NCI-H187 (cell line): ENCODE data around the gene MMP14.
"Not testable (repeated sequence)": the region's sequence is repeated elsewhere in the genome, so short reads cannot be mapped to it uniquely, and the experiment has no call there.

Experiments
- DNase-seq, 2 experiments: peaks; one replicate each; lab custom pipeline; 2025; lab: John Stamatoyannopoulos, UW

Gene MMP14

GRCh38 chr14:22814373-22814772 is 22.0 kb upstream of the MMP14 start:
- no peak for DNase-seq

DNA sequence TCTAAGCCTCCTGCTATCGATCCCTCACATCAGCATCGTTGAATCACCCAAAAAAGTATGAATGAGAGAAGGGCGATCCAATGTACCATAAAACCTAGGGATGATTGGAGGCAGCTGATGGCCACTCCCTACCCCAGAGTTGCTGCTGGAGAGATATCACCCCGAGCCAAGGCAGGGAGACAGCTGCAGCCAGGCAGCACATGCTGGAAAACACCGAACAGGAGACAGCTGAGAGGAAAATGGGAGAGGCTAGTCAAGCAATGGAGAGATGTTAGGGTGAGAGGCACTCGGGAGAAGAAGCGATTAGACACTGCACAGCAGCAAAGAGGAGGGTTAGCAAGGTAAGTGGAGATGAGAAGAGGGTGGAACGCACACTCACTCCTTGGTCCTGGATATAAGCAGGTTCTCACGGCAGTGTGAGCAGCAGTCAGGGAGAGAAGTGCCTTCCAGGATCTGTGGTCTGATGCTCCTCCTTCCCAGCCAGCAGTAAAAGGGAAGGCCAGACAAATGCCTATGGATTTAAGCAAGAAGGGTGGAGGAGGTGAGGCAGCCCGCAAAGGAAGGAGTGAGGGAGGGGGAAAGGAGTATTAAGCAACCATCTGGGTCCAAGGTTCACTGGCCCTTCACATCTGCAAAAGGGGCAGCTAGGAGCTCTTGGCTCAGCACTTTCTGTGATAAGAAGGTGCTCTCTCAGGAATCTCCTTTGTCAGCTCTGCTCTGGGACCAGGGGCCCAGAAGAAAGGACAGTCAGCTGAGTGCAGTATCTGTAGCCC is 21.3 kb upstream of the MMP14 start, which contains the start of gene SLC7A7:
SLC7A7 (minus strand) TSS at position 495 of the 773 bp plus-strand sequence. CDS start 2,037 bp downstream, outside the sequence.
- no peak for DNase-seq

GRCh38 chr14:22819151-22819988 is 17.0 kb upstream of the MMP14 start:
- DNase-seq: no peak

GRCh38 chr14:22820731-22821130 is 15.7 kb upstream of the MMP14 start:
- no peak for DNase-seq

- no peak for DNase-seq
Observed at GRCh38 chr14:22821193-22822015, 15.0 kb upstream of the MMP14 start.

- DNase-seq: no peak
Observed at GRCh38 chr14:22822016-22822570, 14.3 kb upstream of the MMP14 start.

DNA sequence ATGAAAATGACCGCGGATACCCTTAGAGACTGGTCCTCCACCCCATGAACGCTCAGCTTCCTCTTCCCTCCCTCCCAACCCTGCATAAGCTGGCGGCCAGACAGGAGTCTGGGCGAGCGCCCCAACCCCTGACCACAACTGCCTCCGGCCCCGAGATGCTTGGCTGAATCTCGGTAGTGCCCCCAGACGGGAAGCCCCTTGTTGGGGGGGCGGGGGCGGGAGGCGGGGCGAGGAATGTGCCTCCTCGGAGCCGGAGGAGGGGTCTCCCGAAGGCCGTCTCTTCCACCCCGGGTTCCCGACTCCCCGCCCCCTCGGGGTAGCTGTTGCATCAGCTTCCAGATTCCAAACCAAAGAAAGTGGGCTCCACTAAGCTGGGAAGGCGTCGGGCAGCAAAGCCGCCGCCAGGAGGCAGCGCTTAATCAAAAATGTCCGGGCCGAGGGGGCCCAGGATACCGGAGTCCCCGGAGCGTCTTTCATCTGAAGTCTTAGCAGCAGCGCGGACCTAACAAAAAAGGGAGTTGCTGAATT is 13.8 kb upstream of the MMP14 start:
- DNase-seq: no peak

DNA sequence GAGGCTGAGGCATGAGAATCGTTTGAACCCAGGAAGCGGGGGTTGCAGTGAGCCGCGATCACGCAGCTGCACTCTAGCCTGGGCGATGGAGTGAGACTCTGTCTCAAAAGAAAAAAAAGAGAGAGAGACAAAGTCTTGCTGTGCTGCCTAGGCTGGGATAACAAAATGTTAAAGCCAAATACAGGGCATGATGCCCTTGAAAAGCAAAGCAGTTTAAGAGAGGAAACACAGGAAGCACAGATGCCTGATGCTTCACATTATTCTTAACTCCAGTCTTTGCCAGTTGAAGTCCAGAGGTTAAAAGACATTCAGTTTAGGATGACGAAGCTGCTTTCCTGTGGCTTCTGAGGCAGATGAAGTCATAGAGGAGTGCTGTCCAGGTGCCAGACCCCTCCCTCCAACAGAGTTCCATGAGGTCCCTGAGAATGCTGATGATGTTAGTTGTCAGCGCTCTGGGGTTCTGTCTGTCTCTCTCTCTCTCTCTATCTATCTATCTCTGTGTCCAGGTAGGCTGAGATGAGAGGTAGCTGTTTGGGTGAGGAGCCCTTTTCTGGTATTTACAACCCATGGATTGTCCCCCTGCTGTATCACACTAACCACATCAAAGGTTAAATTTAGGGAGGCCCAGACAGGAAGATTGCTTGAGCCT is 11.6 kb upstream of the MMP14 start:
- no peak for DNase-seq

GRCh38 chr14:22829076-22829660 is 7.2 kb upstream of the MMP14 start:
- DNase-seq: not testable (repeated sequence)

DNA sequence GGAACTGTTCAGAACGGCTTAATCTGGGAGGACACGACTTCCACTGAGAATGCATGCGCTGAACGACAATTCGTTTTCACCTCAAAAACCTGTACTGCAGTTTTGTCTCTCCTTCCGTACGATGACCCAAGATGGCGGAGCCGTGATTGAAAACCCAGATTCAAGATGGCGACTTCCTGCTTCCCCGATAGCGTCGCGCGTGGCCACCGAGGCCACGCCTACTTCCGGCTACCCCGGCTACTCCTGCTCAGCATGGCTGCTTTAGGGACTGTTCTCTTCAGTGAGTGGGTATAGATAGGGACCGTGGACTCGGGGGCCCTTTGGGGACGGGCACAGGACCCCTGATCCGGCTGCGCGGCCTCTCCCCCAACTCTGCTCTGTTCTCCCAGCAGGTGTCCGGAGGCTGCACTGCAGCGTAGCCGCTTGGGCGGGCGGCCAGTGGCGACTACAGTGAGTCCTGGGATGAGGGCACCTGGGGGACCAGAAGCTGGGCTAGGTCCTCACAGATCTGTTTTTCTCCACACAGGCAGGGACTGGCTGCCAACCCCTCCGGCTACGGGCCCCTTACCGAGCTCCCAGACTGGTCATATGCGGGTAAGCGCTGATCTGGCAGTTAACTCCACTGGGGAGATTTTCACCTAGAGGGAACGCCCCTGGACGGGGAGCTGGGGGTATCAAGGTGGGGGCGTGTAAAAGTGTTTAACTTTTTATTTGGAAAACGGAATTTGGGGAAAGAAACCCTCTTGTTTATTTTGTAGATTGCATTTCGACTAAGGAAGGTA is 6.5 kb upstream of the MMP14 start, which contains the start of gene MRPL52:
MRPL52 (plus strand) TSS at position 227 of the 782 bp plus-strand sequence; CDS start at position 253, 26 bp downstream.
- peak; percentile 74 to 90 for DNase-seq

DNA sequence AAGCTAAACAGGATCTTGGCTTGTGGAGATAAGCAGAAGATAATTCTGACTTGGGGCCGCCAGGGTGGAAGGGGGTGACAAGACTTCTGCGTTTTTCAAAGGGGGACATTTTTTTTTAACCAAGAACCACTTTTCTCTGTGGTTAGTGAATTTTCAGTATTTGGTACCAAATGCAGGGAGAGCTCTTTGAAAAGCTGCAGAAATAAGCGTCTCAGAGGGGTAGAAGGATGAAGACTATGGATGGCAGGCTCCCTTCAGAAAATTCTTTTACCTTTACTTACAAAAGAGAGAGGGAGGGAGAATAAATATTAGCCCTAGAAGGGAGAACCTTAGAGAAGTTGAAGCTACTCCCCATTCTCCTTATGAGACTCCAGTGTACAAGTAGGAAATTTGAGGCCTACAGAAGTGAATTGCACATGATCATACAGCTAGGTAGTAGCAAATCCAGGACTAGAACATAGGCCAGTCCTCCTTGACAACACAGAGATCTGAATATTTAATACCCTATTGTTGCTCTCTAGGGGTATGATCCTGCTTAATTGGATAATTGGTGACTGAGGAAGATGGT is 5.9 kb upstream of the MMP14 start:
- DNase-seq: no peak

- no peak for DNase-seq
Observed at GRCh38 chr14:22835505-22835904, 880 bp upstream of the MMP14 start.

GRCh38 chr14:22837114-22837749 is 847 bp downstream of the MMP14 start:
- no peak for DNase-seq

- DNase-seq: no peak
Observed at GRCh38 chr14:22837750-22838538, 1.6 kb downstream of the MMP14 start.

GRCh38 chr14:22838631-22839041 is 2.3 kb downstream of the MMP14 start:
- no peak for DNase-seq

GRCh38 chr14:22839159-22839779 is 2.9 kb downstream of the MMP14 start:
- no peak for DNase-seq

DNA sequence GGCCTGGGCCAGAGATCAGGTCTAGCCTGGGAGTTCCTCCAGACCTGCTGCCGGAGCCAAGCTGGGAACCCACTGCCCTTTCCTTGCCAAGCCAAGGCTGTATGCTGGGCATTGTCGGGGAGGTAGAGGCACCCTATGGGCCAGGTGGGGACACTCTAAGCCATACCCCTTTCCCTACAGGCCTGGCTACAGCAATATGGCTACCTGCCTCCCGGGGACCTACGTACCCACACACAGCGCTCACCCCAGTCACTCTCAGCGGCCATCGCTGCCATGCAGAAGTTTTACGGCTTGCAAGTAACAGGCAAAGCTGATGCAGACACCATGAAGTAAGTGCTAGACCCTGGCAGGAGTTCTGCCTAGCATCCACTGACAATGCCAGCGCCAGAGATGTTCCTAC is 4.9 kb downstream of the MMP14 start:
- DNase-seq: no peak

DNA sequence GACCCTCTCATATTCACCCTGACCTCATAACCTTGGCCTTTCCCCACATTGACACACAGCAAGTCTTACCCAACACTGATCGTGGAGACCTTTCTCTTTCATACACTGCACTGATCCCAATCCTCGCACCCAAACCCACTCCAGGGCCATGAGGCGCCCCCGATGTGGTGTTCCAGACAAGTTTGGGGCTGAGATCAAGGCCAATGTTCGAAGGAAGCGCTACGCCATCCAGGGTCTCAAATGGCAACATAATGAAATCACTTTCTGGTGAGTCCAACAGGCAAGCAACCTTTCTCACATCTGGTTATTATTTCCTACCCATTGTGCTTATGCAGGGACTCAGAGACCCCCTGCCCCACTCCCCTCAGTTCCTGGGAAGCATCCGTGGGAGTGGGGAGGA is 5.4 kb downstream of the MMP14 start:
- DNase-seq: no peak
